ENCODE measurements around the gene KCNMB2.
"Not testable (repeated sequence)": the region's sequence is repeated elsewhere in the genome, so short reads cannot be mapped to it uniquely, and the experiment has no call there.

KCNMB2 gene

DNA sequence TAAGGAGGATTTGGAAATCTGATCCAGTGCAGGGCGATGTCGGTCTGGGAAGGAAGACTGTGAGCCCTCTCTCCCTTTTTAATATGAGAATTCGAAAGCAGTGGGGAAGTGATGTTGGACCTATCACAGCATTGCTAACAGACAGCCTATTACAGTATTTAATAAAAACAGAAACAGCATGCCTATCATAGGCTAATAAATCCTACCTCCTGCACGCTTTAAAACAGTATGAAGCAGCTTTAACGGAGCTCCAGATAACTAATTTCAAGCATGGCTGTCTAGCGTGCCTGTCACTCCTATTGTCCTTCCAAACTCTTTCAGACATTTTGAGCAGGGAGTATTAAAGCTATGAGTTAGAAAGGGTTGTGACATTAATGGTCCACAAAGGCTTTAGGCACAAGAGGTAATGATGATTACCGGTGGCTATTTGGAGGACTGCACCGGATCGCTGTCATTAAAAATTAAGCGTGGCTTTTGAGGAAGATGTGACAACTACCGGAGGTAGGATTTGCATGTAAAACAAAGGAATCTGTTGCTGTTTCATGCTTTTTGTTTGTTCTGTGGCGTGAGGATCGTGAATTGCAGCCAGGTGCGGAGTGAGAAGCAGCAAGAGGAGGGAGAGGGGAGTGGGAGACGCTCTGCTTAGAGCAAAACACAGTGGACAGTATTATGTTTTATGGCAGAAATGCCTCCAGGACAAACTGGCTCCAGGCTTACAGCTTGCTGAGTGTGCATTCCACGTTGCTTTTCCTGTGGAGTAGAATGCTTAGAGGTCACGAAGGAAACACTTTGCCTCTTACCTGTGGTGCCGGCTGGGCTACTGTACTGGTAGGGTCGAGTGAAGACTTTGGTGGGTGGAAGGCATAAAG, at the start of gene KCNMB2:
TSS of gene KCNMB2 (plus strand) at position 226 of the 869 bp plus-strand sequence.
- no peak for DNase-seq (ENCODE audit: low read depth in 2 of 2)

DNA sequence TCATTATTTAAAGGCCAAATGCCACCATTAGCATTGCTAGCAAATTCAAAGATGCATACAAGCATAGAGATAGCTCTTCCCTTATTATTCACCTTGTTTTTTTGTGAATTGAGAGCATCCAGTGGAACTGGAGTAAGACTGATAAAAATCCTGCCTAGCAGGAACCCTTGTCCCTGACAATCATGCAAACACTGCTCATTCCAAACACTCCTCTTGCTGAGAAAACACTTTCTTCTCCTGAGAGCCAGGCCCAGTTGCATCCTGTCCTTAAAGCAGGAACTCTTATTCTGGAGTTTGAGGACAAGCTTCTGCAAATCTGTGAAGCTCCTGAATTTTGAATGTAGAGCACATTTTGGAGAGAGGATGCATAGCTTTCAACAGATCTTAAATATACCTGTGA, 49.3 kb upstream of the KCNMB2 start:
- DNase-seq (ENCODE audit: low read depth in 2 of 2), result no peak

DNA sequence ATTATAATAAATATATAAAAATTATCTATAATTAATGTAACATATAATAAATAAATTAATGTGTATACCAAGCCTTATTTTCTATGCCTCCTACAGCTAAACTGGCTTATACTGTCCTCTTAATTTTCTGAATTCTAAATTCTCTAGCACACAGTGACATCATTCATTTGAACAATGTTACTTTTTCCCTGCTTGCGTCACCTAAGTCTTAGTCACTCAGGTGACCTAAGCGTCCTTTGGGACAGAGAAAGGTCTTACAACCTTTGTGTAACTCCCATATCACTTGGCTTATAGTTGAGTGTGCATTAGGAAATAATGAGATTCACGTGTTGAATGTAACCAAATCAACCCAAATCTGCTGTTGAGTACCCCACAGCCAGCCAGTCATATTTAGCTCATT, 48.5 kb upstream of the KCNMB2 start:
- DNase-seq (ENCODE audit: low read depth in 2 of 2), result no peak

DNA sequence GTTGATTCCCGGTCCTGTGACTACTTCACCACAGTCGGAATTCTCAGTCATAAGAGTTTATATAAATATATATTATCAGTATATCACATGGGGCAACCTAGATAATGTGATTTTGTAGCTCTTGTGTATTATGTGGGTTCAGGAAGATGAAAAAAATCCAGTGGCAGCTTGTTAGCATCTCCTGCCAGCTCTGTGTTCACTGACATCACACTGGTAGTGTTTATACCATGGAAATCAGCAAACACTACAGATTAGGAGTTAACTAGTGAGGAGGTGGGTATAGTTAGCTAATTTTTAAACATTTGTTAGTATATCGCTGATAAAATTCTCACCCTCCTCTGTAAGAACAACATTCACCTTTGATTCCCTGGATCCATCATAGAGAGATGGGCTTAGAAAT, 44.5 kb upstream of the KCNMB2 start:
- DNase-seq (ENCODE audit: low read depth in 2 of 2), result no peak

DNA sequence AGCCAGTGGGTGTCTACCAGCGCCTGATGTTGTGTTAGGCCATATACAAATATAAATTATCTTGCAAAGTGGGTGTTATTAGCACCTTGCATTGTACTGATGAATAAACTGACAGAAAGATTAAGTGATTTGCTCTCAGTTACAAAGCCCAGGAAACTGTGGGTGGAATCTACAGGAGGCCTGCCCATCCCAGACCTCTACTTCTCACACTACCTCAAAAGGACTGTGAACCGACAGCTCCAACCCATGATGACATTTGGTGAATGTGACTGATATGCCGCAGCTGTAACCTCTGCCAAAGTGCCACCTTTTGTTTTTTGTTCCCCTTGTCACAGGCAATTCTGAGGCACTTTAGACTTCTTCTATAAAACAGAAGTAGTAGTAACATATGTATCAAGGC, 43.7 kb upstream of the KCNMB2 start:
- no peak for DNase-seq (ENCODE audit: low read depth in 2 of 2)

DNA sequence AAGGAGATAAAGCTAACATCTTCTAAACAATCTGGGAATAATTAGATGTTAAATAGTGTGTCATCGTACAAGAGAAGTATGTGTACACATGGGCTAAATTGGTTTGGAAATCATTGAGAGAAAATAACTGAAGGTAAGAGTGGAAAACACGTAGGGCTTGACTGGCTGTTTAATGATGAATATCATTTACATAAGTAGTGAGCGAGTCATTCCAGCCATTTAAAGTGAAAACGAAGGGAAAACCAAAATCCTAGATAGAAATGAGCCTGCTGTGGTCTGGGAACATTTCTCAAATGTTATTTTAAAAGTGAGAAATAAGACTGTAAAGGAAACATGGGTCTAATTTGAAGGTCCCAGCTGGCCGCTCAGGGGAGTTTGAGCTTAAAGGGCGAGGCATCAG, 41.9 kb upstream of the KCNMB2 start:
- no peak for DNase-seq (ENCODE audit: low read depth in 2 of 2)

DNA sequence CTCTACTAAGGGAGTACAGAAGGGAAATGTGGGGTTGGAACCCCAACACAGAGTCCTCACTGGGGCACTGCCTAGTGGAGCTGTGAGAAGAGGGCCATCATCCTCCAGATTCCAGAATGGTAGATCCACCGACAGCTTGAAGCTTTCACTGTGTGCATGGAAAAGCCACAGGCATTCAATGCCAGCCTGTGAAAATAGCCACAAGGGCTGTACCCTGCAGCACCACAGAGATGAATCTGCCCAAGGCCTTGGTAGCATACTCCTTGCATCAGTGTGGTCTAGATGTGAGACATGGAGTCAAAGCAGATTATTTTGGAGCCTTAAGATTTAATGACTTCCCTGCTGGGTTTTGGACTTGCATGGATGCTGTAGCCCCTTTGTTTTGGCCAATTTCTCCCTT, 39.3 kb upstream of the KCNMB2 start:
- no peak for DNase-seq (ENCODE audit: low read depth in 2 of 2)

DNA sequence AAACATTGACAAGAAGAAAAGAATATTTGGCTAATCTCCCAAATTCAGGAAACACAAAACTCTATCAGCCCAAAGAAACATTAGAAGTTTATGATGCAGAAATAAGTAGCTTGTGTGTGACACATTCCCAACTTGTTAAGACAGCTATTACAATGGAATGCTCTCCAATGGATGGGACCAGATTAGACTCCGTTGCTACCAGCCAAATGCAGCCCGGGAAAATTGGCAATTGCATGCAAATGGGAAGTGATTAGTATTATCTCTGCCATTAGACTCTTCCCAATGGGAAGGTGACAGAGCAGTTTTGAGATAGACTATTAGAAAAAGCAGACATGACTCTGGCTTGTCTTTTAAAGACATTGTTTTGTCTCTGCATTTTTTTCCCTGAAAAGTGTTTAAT, 37.4 kb upstream of the KCNMB2 start:
- no peak for DNase-seq (ENCODE audit: low read depth in 2 of 2)

DNA sequence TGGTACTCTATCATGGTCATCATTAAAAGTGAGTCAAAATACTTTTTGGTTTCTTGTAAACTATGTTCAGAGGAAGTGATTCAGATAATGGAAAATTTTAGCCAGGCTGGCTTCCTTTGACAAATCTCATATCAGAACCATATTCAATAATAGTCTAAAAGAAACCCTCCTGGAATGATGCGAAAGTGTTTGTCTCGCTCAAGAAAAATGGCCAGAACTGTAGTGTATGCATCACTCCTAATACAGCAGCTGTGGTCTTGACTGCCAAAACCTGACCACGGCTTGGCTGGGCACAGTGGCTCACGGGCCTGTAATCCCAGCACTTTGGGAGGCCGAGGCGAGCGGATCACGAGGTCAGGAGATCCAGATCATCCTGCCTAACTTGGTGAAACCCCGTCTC, 35.6 kb upstream of the KCNMB2 start:
- DNase-seq (ENCODE audit: low read depth in 2 of 2), result no peak

DNA sequence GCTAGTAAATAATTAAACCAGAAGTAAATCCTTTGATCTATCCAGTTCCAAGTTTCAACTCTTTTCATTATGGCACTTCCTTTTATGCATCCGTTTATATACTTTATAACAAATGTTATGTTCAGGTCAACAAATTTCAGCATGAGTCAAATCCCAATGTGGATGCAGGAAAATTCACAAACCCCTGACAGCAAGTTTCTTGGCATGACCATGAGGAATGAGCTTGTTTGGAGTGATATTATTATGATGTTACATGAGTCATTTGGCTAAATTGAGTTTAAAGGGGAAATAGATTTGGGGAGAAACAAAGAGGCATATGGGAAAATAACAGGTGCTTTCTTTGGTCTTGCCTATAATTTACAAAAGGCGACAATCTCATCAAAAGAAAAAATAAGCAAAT, 32.1 kb upstream of the KCNMB2 start:
- no peak for DNase-seq (ENCODE audit: low read depth in 2 of 2)

DNA sequence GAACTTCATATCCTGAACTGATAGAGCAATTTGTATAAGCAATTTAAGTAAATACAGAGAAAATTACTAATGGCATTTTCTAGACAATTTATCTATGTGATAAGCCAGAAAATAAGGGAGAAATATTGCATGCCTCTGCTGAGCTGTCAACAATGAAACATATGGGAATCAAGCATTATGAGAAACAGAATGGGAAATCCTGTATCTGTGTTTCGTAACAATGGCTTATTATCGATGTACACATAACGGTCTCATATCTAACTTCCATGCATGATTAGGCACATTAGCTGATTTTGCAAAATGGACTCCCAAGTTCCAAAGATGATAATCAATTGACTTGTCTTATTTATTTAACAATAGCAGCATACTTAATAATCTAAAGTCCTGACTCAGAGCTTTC, 30.4 kb upstream of the KCNMB2 start:
- DNase-seq (ENCODE audit: low read depth in 2 of 2), result no peak

DNA sequence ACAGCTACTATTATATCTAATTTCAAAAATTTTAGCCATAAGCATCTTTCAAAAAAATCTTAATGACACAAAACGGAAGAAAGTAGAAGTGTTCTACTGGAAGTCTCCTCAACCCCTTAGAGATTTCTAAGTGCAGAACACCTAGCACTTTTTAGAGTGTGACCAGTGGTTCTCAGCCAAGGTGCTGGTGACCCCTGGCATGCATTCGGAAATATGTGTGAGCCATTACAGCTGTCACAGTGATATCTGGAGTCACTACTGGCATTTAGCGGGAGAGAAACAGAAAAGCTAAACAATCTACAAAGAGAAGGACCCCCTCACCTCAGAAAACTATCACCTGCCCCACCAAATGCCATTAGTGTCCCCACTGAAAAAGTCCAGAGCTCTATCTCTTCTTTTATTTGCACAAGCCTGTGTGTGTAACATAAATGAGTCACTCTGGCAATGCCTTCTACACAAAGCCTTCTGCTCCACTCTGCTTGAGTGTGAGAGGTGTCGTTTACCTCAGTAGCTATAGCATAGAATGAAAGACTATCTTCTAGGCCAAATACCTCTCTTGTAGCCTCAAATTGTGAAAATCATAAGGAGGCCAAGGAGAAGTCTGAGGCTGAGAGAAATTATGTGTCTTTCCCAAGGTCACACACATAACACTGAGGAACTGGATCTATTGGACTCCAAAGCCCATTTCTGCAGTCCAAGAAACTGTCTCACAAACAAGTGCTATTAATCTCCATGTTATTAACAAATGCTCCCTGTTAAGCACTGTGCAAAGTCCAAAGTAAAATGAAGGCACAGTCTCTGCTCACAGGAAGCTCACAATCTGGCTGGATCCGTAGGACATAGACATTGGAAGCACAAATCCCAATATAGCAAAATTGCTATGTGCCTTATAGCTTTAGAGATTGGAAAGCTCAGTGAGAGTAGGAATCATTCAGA, 28.5 kb upstream of the KCNMB2 start:
- no peak for DNase-seq (ENCODE audit: low read depth in 2 of 2)

DNA sequence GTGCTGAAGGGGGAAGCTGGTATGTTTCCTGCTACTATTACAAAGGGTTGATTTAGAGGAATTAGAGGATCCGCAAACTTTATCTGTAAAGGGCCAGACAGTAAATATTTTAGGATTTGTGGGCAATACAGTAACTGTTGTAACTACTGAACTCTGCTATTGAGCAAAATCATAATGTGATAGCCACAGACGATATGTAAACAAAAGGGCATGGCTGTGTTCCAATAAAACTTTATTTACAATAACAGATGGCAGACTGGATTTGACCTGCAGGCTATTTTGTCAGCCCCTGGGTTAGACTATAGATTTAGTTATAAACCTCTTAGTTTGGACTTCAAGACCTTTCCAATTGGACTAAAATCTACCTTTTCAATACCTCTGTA, 27.8 kb upstream of the KCNMB2 start:
- no peak for DNase-seq (ENCODE audit: low read depth in 2 of 2)

DNA sequence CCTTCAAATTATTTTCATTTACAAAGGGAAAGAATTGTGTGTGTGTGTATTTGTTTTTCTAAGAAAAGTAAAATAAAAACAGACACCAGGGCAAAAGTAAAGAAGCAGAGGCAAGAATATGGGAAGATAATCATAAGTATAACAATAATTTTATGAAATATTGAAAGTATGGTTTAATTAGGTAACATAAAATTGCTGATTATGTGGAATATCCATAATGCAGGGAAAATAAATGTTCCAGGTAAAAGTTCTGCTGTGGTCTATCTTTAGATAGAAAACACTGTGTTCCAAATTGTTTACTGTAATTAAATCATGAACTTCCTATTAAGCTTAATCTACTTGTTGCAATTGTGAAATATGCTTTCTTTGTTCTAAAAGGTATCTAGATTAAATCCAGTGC, 25.7 kb upstream of the KCNMB2 start:
- no peak for DNase-seq (ENCODE audit: low read depth in 2 of 2)

DNA sequence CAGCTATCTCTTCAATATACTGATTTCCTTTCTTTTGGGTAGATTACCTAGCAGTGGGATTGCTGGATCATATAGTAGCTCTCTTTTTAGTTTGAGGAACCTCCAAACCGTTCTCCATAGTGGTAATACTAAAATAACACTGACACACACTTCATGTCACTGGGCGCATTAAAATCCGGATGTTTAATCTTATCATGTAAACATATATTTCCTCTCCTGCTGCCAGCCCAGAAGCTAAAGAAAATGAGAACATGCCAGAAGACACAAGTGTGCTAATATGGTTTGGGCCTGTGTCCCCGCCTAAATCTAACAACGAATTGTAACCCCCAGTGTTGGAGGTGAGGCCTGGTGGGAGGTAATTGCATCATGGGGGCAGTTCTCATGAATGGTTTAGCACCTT, 23.6 kb upstream of the KCNMB2 start:
- no peak for DNase-seq (ENCODE audit: low read depth in 2 of 2)

DNA sequence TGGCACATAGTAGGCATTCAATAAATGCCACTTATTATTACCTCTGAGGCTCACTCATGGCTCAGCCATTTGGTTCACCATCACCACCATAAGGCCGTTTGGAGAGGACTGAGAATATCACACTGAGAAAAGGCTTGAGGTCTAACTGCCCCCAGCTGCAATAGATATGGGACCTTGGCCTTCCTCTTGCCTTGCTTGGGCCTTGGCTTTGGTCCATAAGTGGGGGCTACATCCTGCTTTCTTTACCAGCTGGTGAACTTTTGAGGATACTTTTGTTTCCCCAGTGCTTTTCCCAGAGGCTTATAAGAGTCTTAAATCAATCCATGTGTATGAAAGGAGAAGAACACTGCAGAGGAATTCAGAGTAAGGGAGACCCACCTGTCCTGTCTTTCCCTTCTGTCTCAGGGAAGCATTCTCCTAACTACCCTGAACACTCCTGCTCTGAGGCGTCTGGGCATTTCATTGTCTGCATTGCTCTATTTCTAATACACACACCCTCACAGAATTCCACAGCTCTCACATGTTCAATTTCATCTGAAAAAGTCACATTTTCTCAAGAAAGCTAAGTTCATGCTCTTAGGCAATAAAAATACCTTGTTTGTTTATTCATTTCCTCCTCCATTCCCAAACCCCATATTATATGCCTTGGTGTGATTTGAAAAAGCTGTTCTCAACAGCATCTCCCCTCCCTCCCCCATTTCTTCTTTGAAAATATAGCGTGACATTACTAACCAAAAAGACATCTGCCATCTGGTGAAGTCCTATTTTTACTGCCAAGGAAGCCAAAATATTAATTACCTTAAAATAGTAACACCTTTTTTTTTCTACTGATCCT, 22.5 kb upstream of the KCNMB2 start:
- no peak for DNase-seq (ENCODE audit: low read depth in 2 of 2)

DNA sequence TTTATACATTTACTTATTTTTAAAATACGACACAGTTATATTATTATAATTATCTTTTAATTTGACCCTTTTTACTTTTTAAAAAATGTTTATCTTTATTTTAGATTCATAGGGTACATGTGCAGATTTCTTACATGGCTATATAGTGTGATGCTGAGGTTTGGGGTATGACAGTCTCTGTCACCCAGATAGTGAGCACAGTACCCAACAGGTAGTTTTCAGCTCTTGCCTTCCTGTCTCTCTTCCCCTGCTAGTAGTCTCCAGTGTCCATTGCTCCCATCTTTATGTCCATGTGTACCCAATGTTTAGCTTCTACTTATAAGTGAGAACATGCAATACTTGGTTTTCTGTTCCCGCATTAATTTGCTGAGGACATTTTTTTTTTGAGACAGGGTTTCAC, 21.8 kb upstream of the KCNMB2 start:
- no peak for DNase-seq (ENCODE audit: low read depth in 2 of 2)

DNA sequence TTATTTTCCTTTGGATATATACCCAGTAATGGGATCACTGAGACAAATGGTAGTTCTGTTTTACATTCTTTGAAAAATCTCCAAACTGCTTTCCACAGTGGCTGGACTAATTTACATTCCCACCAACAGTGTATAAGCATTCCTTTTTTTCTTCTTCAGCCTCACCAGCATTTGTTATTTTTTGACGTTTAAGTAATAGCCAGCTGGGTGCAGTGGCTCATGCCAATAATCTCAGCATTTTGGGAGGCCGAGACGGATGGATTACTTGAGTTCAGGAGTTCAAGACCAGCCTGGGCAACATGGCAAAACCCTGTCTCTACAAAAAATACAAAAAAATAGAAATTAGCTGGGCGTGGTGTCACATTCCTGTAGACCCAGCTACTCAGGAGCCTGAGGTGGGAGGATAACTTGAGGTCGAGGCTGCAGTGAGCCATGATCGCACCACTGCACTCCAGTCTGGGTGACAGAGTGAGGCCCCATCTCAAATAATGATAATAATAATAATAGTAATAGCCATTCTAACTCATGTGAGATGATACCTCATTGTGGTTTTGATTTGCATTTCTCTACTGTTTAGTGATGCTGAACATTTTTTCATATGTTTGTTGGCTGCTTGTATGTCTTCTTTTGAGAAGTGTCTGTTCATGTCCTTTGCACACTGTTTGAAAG, 21.0 kb upstream of the KCNMB2 start:
- not testable (repeated sequence) for DNase-seq (ENCODE audit: low read depth in 2 of 2)

DNA sequence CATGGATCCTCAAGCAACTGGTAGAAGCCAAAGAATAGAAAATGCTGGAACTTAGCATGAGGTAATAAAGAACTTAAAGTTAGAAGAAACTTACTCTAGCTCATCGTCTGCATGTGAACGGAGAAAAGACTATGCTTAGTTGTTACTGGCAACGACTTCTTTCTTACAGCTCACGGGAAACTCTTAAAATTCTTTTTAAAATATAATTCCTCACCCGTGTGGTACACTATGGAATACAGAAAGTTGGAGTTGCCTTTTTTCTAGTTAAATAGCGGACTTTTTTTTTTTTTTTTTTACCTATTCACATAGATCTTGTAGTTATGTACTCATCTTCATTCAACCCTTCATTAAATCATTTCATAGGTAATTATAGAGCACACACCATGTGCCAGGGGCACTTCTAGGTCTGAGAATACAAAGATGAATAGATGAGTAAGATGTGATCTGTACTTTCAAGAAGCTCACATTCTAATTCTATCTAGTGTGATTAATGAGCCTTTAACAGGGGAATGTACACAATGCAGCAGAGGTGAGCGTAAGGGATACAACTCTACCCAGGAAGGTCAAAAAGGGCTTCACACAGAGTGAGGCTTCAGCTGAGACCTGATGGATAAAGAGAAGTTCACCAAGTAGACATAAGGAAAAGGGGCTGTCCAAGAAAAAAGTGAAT, 18.4 kb upstream of the KCNMB2 start:
- no peak for DNase-seq (ENCODE audit: low read depth in 2 of 2)

DNA sequence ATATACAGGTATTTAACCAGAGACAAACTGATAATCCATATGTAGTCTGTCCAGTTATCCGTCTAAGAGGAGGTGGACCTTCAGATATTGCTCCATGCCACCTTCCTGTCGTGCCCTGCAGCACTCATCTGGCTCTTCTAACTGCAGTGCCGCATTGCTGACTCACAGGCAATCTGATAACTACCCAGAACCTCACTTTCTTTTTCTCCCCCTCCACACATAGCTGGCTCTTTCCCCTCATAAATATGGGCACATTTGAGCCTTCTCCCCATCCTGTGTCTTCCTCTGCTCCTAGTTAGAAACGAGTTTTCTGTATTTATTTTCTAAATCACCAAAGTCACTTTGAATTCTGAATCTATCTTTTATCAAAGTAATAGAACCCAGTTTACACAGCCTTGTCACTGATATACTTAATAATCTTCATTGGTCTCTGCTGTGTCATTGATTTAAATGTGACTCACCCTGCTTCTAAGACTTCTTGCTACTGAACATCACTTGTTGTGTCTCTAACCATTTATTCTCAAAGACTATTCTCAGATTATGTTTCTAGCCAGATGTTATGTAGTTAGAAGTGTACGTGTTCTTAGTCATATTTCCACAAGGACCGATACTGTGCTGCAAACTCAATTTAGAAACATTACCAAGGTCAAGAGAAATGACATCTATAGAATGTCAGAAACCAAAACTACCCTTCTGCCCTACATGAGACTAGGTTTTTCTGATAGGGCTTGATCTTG, 17.4 kb upstream of the KCNMB2 start:
- no peak for DNase-seq (ENCODE audit: low read depth in 2 of 2)

All from stimulated activated CD4-positive, alpha-beta T cell treated with anti-CD3 and anti-CD28 coated beads, Interleukin-15, amount 100 ng/mL, for 48 hours (primary cell).